Measurements from ENCODE around the gene NEURL1.

Gene NEURL1

DNA sequence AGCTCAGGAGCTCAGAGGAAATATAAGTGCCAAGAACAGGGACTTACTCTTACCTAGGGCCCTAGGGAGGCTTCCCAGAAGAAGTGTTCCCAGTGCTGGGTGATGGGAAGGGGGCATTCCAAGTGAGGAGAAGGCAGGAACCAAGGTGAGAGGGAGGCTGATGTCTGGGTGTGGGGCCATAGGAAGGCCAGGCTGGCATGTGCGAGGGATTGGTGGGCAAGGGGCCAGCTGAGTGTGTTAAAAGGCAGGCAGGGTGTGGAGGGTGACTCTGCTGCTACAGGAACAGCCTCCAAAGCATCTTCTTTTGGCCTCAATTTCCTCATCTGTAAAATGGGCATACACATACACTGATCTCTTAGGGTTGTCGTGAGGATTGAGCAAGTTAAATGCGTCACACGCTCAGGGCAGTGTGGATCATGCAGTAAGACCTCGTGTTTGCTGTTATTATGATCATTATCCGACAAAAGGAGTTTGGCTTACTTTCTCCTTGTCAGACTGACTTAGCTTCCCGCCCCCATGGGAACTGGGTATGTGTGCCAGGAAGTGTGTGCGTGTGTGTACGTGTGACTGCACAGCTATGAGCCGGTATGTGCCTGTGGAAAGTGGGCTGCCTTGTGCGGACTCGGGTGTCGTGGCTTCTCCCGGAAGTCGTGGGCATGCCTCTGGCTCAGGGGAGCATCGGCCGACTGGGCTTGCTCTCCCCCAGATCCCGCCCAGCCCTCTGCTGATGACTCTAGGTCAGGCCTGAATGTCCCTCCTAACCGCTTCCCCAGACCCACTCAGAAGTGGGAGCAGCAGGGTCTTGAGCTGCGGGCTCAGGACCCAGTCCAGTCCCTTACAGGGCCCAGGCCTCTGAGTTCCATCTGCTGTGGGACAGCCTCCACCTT is 59.6 kb downstream of the NEURL1 start:
- H3K4me3 ChIP-seq (ENCODE audit: low read depth, low read length), result no peak overlapping the region
- TF ChIP-seq, protein P1, sequence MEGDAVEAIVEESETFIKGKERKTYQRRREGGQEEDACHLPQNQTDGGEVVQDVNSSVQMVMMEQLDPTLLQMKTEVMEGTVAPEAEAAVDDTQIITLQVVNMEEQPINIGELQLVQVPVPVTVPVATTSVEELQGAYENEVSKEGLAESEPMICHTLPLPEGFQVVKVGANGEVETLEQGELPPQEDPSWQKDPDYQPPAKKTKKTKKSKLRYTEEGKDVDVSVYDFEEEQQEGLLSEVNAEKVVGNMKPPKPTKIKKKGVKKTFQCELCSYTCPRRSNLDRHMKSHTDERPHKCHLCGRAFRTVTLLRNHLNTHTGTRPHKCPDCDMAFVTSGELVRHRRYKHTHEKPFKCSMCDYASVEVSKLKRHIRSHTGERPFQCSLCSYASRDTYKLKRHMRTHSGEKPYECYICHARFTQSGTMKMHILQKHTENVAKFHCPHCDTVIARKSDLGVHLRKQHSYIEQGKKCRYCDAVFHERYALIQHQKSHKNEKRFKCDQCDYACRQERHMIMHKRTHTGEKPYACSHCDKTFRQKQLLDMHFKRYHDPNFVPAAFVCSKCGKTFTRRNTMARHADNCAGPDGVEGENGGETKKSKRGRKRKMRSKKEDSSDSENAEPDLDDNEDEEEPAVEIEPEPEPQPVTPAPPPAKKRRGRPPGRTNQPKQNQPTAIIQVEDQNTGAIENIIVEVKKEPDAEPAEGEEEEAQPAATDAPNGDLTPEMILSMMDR (IDR thresholded peaks at IDR 0.05; ENCODE audit: insufficient read depth, low read depth, low read length, missing control alignments), result no peak
- no peak for DNase-seq (ENCODE audit: low read depth)

DNA sequence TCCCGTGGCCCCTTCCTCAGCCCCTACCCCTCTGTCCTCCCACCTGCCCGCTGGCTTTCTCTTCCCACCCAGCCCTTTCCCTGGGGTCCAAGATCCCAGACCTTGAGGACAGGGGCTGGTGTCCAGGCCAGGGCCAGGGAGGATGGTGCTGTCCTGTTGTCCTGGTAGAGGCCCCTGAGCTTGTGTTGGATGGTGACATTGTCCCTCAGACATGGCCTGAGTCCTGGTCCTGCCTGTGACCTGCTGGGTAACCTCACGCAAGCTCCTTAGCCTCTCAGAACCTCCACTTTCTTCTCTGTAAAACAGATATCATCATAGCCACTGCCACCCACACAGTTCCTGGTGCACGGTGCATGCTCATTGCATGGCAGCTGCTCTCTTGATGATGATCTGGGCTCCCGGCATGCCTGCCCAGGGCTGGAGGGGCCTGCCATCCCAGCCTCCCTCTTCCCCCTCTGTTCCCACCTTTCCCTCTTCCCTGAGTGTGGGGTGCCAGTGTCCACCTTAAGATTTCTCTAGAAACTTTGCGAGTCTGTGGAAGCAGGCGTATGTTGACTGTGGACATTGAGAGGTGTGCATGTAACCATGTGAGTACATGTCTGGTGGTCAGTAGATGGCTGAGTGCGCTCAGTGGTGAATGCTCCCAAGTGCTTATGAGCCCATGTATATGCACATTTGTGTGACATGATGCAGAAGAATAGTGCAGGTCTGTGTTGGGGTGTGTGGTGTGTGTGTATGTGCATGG is 60.4 kb downstream of the NEURL1 start:
- H3K4me3 ChIP-seq (ENCODE audit: low read depth, low read length), result no peak overlapping the region
- TF ChIP-seq, protein P1 (IDR thresholded peaks at IDR 0.05; ENCODE audit: insufficient read depth, low read depth, low read length, missing control alignments), result no peak
- DNase-seq (ENCODE audit: low read depth), result no peak

DNA sequence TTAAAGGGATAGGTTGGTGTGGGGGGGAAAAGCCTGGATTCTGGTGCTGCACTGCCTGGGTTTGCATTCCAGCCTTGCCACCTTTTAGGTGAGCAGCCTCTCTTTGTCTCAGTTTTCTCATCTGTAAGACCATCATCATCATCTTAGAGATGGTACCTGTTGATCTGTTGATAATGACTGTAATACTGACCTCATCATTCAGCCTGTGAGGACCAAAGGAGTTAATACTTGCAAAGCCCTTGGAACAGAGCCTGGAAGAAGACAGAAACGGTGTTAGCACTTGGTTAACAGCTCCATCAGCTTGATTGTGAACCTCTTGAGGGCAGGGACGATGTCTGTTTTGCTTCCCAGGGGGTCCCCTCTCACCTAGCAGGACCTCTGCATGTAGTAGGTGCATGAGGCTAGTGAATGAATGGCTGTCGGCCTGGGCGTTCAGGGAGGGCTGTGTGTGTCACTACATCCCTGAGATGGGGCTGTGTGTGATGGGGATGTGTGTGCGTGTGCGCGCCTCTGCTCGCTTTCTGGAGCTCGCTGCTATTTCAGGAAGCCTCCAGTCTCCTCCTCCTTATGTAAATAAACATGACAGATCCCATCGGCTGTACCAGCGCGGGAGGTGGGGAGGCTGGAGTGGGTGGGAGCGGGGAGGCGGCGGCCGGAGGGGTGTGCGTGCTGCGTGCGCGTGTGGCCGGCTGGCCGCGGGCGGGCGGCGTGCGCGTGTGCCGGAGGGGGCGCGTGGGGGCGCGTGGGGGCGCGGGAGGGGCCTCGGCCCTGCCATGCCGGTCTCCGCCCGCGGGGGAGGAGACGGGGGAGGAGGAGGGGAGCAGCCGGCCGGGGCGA is 61.2 kb downstream of the NEURL1 start:
- H3K4me3 ChIP-seq (ENCODE audit: low read depth, low read length), result no peak overlapping the region
- TF ChIP-seq, protein P1 (IDR thresholded peaks at IDR 0.05; ENCODE audit: insufficient read depth, low read depth, low read length, missing control alignments), result no peak
- DNase-seq (ENCODE audit: low read depth), result no peak

DNA sequence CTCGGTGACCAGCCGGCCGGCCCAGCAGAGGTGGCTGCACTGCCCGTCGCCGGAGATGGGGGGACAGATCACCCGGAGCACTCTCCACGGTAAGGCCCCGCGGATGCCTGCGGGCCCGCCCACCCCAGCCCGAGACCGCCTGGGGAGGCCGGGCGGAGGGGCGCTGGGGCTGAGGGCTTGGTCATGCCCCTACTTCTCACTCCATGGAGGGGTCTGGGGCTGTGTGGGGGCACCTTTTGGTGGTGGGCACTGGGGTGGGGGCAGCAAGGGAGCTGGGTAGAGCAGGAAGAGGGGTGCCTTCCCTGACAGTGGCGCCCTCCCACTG is 61.8 kb downstream of the NEURL1 start:
- no peak overlapping the region for H3K4me3 ChIP-seq (ENCODE audit: low read depth, low read length)
- DNase-seq (ENCODE audit: low read depth), result no peak
- TF ChIP-seq, protein P1 (IDR thresholded peaks at IDR 0.05; ENCODE audit: insufficient read depth, low read depth, low read length, missing control alignments), result no peak

DNA sequence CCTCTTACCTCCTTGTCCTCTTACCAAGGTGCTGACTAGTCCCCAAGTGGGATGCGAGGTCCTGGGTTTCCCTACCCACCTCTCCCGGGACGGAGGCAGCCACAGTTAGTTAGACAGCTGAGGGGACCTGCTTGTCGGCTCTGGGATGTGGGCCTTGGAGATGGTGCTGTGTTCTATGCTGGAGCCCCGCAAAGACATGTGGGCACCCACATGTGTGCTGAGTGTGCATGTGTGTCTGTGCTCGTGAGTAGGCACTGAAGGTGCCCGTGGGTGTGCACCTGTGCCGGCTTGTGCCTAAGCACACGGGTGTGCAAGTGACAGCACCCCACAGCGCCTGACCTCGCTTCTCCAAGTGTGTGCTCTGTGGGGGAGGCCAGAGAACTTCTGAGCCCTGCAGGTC is 62.2 kb downstream of the NEURL1 start:
- H3K4me3 ChIP-seq (ENCODE audit: low read depth, low read length), result no peak overlapping the region
- no peak for DNase-seq (ENCODE audit: low read depth)
- TF ChIP-seq, protein P1 (IDR thresholded peaks at IDR 0.05; ENCODE audit: insufficient read depth, low read depth, low read length, missing control alignments), result no peak

DNA sequence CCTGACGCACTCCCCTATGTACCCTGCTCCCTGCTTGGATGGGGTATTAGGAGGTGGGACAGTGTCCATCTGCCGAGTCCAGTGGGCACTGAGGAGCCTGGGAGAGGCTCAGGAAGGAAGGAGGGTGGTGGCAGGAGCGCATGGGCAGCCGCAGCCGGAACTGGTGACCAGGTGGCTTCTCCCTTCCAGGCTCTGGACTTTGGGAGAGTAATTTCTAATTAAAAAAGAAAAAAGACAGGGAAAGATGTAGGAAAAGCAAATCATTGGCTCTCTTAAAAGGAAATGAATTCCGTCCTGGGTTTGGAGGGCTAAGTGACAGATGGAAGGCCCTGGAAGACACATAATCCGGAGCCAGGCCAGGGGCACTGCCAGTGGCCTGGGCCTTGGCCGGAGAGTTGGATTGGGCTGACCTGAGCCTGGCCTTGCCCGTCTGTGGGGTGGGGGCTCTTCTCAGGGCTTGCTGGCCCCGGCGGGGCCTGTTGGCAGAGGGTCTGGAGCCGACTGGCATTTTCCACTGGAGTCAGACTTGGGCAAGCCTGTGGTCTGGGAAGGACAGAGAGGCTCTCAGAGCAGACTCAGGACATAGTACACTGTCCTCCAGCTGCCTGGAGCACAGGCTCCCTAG is 63.0 kb downstream of the NEURL1 start:
- TF ChIP-seq, protein P1 (IDR thresholded peaks at IDR 0.05; ENCODE audit: insufficient read depth, low read depth, low read length, missing control alignments), result no peak
- no peak for DNase-seq (ENCODE audit: low read depth)
- no peak overlapping the region for H3K4me3 ChIP-seq (ENCODE audit: low read depth, low read length)
